ENCODE data around the gene GBP5.
A peak's percentile ranks its signal among the peaks of the same experiment; 100 is the strongest.

The GBP5 gene

DNA sequence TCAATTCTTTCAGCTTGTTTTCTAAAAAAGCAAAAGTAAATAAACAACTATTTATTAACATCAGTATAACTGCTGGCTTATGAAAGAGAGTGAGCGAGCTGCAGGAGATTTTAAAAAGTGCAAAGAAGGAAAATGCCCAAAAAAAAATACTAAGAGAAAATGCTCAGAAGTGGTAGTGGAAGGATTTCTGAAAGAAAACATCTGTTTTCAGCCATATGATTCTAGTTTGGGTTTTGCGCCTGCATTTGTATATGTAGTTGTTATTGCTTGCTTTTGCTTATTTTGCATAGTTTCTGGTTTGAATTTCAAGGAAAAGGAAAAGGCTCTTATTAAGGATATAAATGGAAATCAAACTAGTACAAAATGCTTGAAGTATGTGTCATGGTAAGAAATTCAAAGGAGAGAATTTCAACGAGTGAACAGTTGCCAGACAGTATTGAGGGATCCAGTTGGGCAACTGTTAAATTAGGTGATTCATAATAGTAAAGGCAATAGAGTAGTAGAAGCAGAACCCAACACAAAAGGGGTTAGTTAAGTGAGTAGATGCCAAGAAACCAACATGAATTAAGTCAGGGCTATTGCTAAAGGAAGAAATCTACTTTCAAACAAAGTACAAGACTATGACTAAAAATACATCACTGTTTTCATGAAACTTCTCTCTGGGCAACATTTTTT is 1.2 kb downstream of the GBP5 start:
- POLR2A ChIA-PET (ENCODE audit: low non-redundant PET) = no interaction called here
- CTCF ChIA-PET = interaction anchor here (0.7 kb wide), 1 partner anchor 9 kb away, joined by 3 read pairs; no protein-coding TSS in a partner anchor
- peak; percentile 55 for DNase-seq (ENCODE audit: low spot score)
- no peak overlapping the region for H3K27ac ChIP-seq
- TF ChIP-seq, protein P1, sequence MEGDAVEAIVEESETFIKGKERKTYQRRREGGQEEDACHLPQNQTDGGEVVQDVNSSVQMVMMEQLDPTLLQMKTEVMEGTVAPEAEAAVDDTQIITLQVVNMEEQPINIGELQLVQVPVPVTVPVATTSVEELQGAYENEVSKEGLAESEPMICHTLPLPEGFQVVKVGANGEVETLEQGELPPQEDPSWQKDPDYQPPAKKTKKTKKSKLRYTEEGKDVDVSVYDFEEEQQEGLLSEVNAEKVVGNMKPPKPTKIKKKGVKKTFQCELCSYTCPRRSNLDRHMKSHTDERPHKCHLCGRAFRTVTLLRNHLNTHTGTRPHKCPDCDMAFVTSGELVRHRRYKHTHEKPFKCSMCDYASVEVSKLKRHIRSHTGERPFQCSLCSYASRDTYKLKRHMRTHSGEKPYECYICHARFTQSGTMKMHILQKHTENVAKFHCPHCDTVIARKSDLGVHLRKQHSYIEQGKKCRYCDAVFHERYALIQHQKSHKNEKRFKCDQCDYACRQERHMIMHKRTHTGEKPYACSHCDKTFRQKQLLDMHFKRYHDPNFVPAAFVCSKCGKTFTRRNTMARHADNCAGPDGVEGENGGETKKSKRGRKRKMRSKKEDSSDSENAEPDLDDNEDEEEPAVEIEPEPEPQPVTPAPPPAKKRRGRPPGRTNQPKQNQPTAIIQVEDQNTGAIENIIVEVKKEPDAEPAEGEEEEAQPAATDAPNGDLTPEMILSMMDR (conservative IDR thresholded peaks at IDR 0.05; ENCODE audit: low read depth) = no peak

DNA sequence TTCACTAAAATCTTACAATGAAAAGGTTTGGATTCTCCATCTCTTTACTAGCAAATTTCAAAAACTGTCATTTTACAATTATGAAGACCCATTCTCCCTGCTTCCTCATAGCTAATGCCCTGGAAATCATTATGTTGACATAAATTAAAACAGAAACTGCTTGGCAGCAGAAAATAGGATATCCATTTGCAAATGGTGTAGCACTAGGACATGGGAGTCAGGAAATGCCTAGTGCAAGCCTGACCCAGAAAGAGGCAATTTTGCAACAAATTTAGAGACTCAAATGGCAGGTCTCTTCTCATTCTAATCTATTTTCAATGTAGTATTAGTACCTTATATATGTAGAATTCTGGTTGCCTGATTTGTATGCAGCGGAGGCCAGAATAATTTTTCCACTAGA is 2.2 kb downstream of the GBP5 start:
- no peak for DNase-seq (ENCODE audit: low spot score)
- TF ChIP-seq, protein P1 (conservative IDR thresholded peaks at IDR 0.05; ENCODE audit: low read depth) = no peak
- POLR2A ChIA-PET (ENCODE audit: low non-redundant PET) = no interaction called here
- H3K27ac ChIP-seq = no peak overlapping the region
- CTCF ChIA-PET = no interaction called here

DNA sequence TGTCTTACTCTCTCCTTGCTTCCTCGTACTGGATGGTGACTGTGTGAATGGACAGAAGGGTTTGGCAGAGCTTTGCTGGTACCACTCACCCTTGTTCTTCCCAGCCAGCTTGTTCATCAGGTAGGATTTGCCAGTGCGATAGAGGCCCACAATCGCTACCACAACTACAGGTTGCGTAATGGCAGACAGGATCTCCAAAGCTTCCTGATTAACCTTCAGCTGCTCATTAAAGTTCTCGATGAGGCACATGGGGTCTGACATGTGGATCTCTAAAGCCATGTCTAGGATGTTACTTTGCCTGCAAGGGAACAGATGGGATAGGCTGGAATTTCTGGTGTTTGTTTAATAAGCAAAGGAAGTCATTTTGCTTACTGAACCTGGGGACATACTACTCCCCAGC is 3.4 kb downstream of the GBP5 start:
- no peak for DNase-seq (ENCODE audit: low spot score)

DNA sequence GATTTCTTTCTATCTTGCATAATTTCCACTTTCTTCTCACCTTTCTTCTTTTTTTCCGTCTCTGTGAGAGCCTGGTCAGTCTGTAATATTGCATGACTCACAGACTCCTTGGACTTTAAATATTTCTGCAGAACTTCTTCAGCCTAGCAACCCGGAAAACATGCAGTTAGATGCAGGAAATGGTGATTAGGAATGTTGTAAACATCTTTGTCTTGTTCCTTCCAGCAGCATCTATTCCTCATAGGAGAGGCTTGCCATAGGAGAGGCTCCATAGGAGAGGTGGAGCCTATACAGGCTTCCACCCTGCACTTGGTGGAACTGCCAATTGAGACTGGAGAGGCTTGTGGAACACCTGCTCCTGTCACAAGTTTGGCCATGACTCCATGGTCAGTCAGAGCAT is 10.0 kb downstream of the GBP5 start:
- ChIA-PET POLR2A (ENCODE audit: low non-redundant PET) (no interaction called here), CTCF (no interaction called here)
- TF ChIP-seq, protein P1 (conservative IDR thresholded peaks at IDR 0.05; ENCODE audit: low read depth) = no peak
- H3K27ac ChIP-seq = no peak overlapping the region
- DNase-seq (ENCODE audit: low spot score) = no peak

More for the DNA sequence above, 3.4 kb downstream of the GBP5 start:
- CTCF ChIA-PET = interaction anchor here (0.5 kb wide), 1 partner anchor 270 kb away, joined by 3 read pairs; no protein-coding TSS in a partner anchor
- TF ChIP-seq, protein P1 (conservative IDR thresholded peaks at IDR 0.05; ENCODE audit: low read depth) = no peak
- H3K27ac ChIP-seq = no peak overlapping the region
- POLR2A ChIA-PET (ENCODE audit: low non-redundant PET) = no interaction called here

DNA sequence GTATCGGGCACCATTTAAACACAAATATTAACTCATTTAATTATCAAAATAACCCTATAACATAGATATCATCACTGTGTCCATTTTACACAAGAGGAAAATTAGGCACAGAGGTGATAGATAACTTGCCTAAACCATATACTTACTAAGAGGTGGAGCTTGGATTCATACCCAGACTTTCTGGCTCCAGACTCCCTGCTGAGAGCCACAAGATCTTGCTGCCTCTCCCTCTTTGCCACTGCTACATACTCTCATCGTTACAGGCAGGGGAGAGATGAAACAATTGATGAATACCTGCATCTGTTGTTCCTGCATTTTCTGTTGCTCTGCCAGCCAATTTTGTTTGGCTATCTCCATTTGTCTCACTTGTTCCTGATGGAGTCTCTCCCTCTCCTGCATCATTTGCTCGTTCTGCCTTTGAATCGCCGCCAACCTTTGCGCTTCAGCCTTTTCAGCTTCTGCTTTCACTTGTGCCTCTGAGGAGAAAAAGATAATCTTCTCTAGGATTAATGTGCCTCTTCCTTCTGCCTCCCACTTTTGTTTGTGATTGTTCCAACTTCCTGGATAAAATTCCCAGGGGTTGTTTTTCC is 10.6 kb downstream of the GBP5 start:
- POLR2A ChIA-PET (ENCODE audit: low non-redundant PET) = no interaction called here
- H3K27ac ChIP-seq = no peak overlapping the region
- TF ChIP-seq, protein P1 (conservative IDR thresholded peaks at IDR 0.05; ENCODE audit: low read depth) = no peak
- CTCF ChIA-PET = interaction anchor here (0.6 kb wide), 1 partner anchor 9 kb away, joined by 3 read pairs; no protein-coding TSS in a partner anchor
- DNase-seq (ENCODE audit: low spot score) = no peak

DNA sequence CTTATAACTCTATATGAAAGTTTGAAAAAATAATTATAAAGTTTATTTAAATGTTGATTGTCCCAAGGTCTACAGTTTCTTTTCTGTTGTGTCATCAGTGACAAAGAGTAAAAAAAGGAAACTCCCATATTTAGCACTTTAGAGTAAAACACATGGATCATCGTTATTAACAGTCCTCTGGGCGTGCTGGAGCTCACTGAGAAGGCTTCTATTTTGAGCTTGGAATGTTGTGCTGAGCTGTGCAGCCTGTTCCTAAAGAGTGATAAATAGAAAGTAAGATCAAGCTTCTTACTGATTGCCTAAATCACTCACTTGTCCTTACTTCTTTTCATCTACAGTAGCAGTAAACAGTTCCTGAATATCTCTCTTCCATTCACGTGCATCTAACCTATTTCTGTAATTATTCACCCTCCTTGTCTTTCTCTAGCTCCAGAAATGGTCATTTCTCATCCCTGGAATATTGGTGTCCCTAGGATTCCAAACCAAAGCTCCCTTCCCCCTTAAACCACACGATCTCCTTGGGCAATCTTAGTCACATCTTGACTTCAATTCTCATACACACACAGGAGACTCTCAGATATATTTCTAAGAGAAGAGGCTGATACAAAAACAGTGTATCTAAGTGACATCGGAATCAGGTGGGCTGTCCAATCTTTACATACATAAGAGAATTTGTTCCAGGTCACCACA is 11.9 kb downstream of the GBP5 start:
- H3K27ac ChIP-seq = no peak overlapping the region
- DNase-seq (ENCODE audit: low spot score) = no peak
- TF ChIP-seq, protein P1 (conservative IDR thresholded peaks at IDR 0.05; ENCODE audit: low read depth) = no peak
- CTCF ChIA-PET = no interaction called here
- POLR2A ChIA-PET (ENCODE audit: low non-redundant PET) = no interaction called here
